Measurements from ENCODE around the gene CLMP. TPM values are rescaled to one million over a fixed set of nuclear protein-coding genes. Genes with fewer than 3 reads are reported as not detected.

The CLMP gene
- total RNA-seq, 1 experiment from 2014 or later, result 3.2 TPM

GRCh38 chr11:123020968-123021367 is 174.1 kb downstream of the CLMP start:
- POLR2A ChIA-PET, result interaction anchor here (1.1 to 1.3 kb wide), 2 partner anchors 34 to 41 kb away, joined by 3 to 4 read pairs; no protein-coding TSS in a partner anchor
- H2AFZ ChIP-seq (ENCODE audit: low read depth, low read length, poor library complexity, severe bottlenecking), result peak overlapping the region; percentile 93
- no TSS peak for BruUV-seq (replicated peaks)

More at GRCh38 chr11:123020968-123021367, 174.1 kb downstream of the CLMP start:
- Histone ChIP-seq H3K27me3 (ENCODE audit: insufficient read depth, low read length) (no peaks in the 10 kb centered on the region), H3K27ac (ENCODE audit: low read depth, low read length) (no peak overlapping the region), H4K20me1 (ENCODE audit: insufficient read depth) (no peaks in the 10 kb centered on the region), H3K4me3 (replicated peaks in 1 of 2; ENCODE audit: low read depth in 1 of 2, low read length in 2 of 2) (no peak overlapping the region), H3K4me1 (ENCODE audit: control insufficient read depth in 1 of 2, insufficient read depth in 2 of 2, low read length in 2 of 2) (peaks cover 0 to 11% of the 10 kb centered on the region in 2 experiments; a peak in 2 of 4 replicates), H3K9me2 (ENCODE audit: insufficient read depth) (no peaks in the 10 kb centered on the region), H3K9me3 (ENCODE audit: control insufficient read depth in 1 of 2, insufficient read depth in 1 of 2, low read depth in 1 of 2, low read length in 2 of 2) (no peaks in the 10 kb centered on the region), H3K36me3 (ENCODE audit: control insufficient read depth in 1 of 2, insufficient read depth in 2 of 2, low read length in 2 of 2) (no peaks in the 10 kb centered on the region), H3K79me2 (ENCODE audit: insufficient read depth, low read length) (no peaks in the 10 kb centered on the region), H3K4me2 (ENCODE audit: low read length) (no peak overlapping the region), H3K9ac (ENCODE audit: low read length) (no peak overlapping the region)
- RAD21 ChIA-PET (ENCODE audit: low non-redundant PET in 1 of 2, low total read pairs in 2 of 2, uncharacterized antibody in 2 of 2, unreplicated experiment in 2 of 2), result interaction anchor here (1.0 to 1.1 kb wide), 3 partner anchors 32 to 157 kb away, joined by 3 to 6 read pairs (median 5); no protein-coding TSS in a partner anchor
- CTCF ChIA-PET, result interaction anchor here (0.6 to 5.9 kb wide), 26 partner anchors 8 to 392 kb away, joined by 3 to 132 read pairs (median 3); partner anchors contain the start of gene HSPA8
- ATAC-seq (peak; percentile 84), DNase-seq (ENCODE audit: low read depth, low spot score) (peak; percentile 33)
- intact Hi-C loops (cut with micrococcal nuclease), result loop anchor here (5.0 kb wide), 2 partner anchors 224 to 389 kb away; no protein-coding TSS in a partner anchor
- TF ChIP-seq SRF (IDR thresholded peaks at IDR 0.05; ENCODE audit: low read depth), result no peak
- TF ChIP-seq TCF7L2 (IDR thresholded peaks at IDR 0.05; ENCODE audit: borderline replicate concordance, extremely low read depth, insufficient read depth, insufficient read length), result no peak
- TF ChIP-seq MAX (IDR thresholded peaks at IDR 0.05), result no peak
- TF ChIP-seq FOSL1 (IDR thresholded peaks at IDR 0.05; ENCODE audit: low read depth), result no peak
- no peak for TF ChIP-seq YY1 (IDR thresholded peaks at IDR 0.05; ENCODE audit: extremely low read depth, insufficient replicate concordance, low read depth, low read length)
- no peak for TF ChIP-seq ELF1 (IDR thresholded peaks at IDR 0.05; ENCODE audit: borderline replicate concordance, low read depth)
- no peak for TF ChIP-seq POLR2A (IDR thresholded peaks at IDR 0.05; ENCODE audit: borderline replicate concordance, extremely low read depth, insufficient read depth, insufficient read length)
- peak; percentile 65 to 73 (median 73) for TF ChIP-seq CTCF (IDR thresholded peaks at IDR 0.05 in 2 of 3, conservative IDR thresholded peaks at IDR 0.05 in 1 of 3; ENCODE audit: borderline replicate concordance in 1 of 3, insufficient read depth in 1 of 3, low read depth in 2 of 3, low read length in 2 of 3)
- no peak for TF ChIP-seq ZFX (IDR thresholded peaks at IDR 0.05)
- TF ChIP-seq RAD21 (IDR thresholded peaks at IDR 0.05; ENCODE audit: low read depth), result peak; percentile 73
- TF ChIP-seq ZNF274 (IDR thresholded peaks at IDR 0.05; ENCODE audit: low read depth, low read length), result no peak

Other genes with a start within 250 kb of the CLMP start
- gene BSX, start 213.4 kb downstream of the CLMP start, total RNA-seq (2021; ENCODE audit: unreplicated experiment), result not detected
- gene HSPA8, start 133.1 kb downstream of the CLMP start, total RNA-seq (2021; ENCODE audit: unreplicated experiment), result 1,301 TPM
- gene GRAMD1B, start 235.0 kb upstream of the CLMP start, total RNA-seq (2021; ENCODE audit: unreplicated experiment), result 12.7 TPM

All from HCT116 (cell line).